ENCODE measurements around the gene GCK. TPM values are rescaled to one million over a fixed set of nuclear protein-coding genes. Genes with fewer than 3 reads are reported as not detected.

The GCK gene
- total RNA-seq, 1 donor from 2014 or later: 1.7 TPM

DNA sequence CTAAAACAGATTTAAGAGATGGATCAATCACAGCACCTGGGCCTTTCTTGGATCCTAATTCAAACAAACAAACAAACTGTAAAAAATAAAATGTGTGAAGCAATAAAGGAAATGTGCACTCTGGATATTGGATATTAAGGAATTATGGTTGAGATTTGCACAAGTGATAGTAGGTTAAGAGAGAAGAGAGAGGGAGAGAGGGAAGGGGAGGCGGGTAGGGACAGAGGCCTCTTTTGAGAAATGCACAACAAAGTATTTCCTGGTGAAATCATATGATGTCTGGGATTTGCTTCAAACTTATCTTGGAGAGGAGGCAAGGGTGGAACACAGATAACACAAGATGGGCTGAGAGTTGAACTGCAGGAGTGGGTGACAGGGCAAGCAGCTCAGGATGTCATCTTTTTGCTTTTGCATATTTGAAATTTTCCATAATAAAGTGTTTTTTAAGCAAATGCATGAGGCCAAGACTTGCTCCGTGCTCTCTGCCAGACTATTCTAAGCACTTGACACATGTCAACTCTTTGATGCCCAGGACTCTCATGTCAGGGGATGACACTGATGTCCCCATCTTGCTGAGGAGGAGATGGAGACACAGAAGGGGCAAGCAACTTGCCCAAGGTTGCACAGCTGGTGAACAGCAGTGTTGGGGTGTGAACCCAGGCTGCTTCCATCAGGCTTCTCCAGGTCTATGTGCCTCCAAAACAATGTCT lies 94.2 kb downstream of the GCK start:
- TF ChIP-seq POLR2AphosphoS5 (IDR thresholded peaks at IDR 0.05; ENCODE audit: insufficient read depth in 1 of 2, low read depth in 1 of 2) (no peak), POLR2A (IDR thresholded peaks at IDR 0.05) (no peak), CTCF (IDR thresholded peaks at IDR 0.05) (no peak)
- intact Hi-C loops (cut with DNase I): no loop called here
- DNase-seq (ENCODE audit: extremely low spot score in 2 of 2): no peak
- no peaks in the 10 kb centered on the region for H3K9me3 ChIP-seq
- H3K4me3 ChIP-seq: no peak overlapping the region
- no peaks in the 10 kb centered on the region for H3K36me3 ChIP-seq
- H3K4me1 ChIP-seq: peaks cover 30% of the 10 kb centered on the region
- H3K27me3 ChIP-seq: no peaks in the 10 kb centered on the region
- H3K27ac ChIP-seq: peak overlapping the region; percentile 65

DNA sequence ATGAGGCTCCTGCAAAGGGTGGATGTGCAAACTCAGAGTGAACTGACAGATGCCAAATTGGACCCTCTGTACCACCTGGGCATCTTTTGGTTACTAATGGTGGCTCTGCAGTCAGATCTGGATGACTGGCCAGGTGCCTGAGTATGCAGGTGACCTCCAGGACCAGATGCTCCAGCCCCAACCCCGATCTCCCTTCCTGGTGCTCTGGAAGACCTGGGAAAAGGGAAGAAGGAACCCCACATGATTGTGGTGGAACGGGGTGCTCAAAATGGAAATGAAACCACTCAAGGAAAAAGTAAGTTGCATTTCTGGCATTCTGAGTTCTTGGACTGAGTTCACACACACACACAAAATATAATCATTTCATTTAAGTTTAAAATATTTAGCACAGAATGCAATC lies 94.9 kb downstream of the GCK start:
- Histone ChIP-seq H3K27me3 (no peaks in the 10 kb centered on the region), H3K27ac (peak overlapping the region; percentile 51), H3K4me1 (peaks cover 29% of the 10 kb centered on the region), H3K9me3 (no peaks in the 10 kb centered on the region), H3K36me3 (no peaks in the 10 kb centered on the region), H3K4me3 (no peak overlapping the region)
- no peak for TF ChIP-seq POLR2A (IDR thresholded peaks at IDR 0.05)
- no peak for TF ChIP-seq POLR2AphosphoS5 (IDR thresholded peaks at IDR 0.05; ENCODE audit: insufficient read depth in 1 of 2, low read depth in 1 of 2)
- TF ChIP-seq CTCF (IDR thresholded peaks at IDR 0.05): no peak
- intact Hi-C loops (cut with DNase I): no loop called here
- DNase-seq (ENCODE audit: extremely low spot score in 2 of 2): no peak

Small RNAs within 50 kb of the gene (small RNA-seq; reads per million reads assigned to genes)
- gene RNA5SP230: not detected

Other genes with a start within 250 kb of the GCK start
- gene SPDYE1, start 191.5 kb downstream of the GCK start, total RNA-seq: not detected
- 100 TPM for gene DBNL, start 144.7 kb downstream of the GCK start, total RNA-seq
- gene PGAM2, start 123.9 kb downstream of the GCK start, total RNA-seq: not detected
- gene POLM, start 106.9 kb downstream of the GCK start, total RNA-seq: 31.4 TPM
- gene AEBP1, start 85.1 kb downstream of the GCK start, total RNA-seq: 321 TPM
- 42.0 TPM for gene POLD2, start 65.9 kb downstream of the GCK start, total RNA-seq
- not detected for gene MYL7, start 48.1 kb downstream of the GCK start, total RNA-seq
- gene YKT6, start 11.5 kb upstream of the GCK start, total RNA-seq: 47.6 TPM
- 3.2 TPM for gene CAMK2B, start 136.2 kb upstream of the GCK start, total RNA-seq

All from vagina (tissue), 2 donors.